ENCODE data around the gene METTL1. TPM values are rescaled to one million over a fixed set of nuclear protein-coding genes. Genes with fewer than 3 reads are reported as not detected.

The METTL1 gene
- total and polyA plus RNA-seq, 2 donors (not counting 1 experiment from before 2014, with no cell fraction given), result 9.1 to 9.2 TPM

GRCh38 chr12:57772429-57773322, 771 bp upstream of the METTL1 start, which contains the start of gene EEF1AKMT3:
TSS of gene EEF1AKMT3 (plus strand) at chr12:57772614. CDS start at chr12:57772725, 111 bp downstream.
- peaks cover 0 to 1% (median under 1%) of the 10 kb centered on the region in 4 experiments for H3K27me3 ChIP-seq (replicated peaks in 1 of 4; ENCODE audit: control extremely low read depth in 1 of 4, control insufficient read depth in 3 of 4, insufficient read depth in 4 of 4, low read length in 3 of 4)
- peak within 1 kb of the TSS; percentile 96 for H3K4me3 Mint-ChIP-seq
- H3K9me3 ChIP-seq (ENCODE audit: control extremely low read depth in 1 of 3, control insufficient read depth in 2 of 3, insufficient read depth in 1 of 3, low read length in 2 of 3), result no peaks in the 10 kb centered on the region
- ChIA-PET CTCF (interaction anchor here (0.6 to 1.8 kb wide), 6 partner anchors 11 to 131 kb away, joined by 3 to 9 read pairs (median 4); partner anchors contain the start of gene TSFM), POLR2A (interaction anchor here (0.7 to 1.3 kb wide), 3 partner anchors 14 to 1737 kb away, joined by 3 to 5 read pairs (median 3); no protein-coding TSS in a partner anchor)
- H3K4me3 ChIP-seq (ENCODE audit: control extremely low read depth in 1 of 5, extremely low read depth in 1 of 5, insufficient read depth in 1 of 5, low read depth in 2 of 5, low read length in 4 of 5), result peak within 1 kb of the TSS; percentile 70 to 96 (median 91)
- intact Hi-C loops (cut with micrococcal nuclease), result loop anchor here (1.0 kb wide), 3 partner anchors 10 to 75 kb away; partner anchors contain the start of genes CDK4 and TSFM
- no peaks in the 10 kb centered on the region for H3K36me3 ChIP-seq (replicated peaks in 1 of 2; ENCODE audit: control extremely low read depth in 1 of 2, control insufficient read depth in 1 of 2, extremely low read depth in 1 of 2, insufficient read depth in 2 of 2, low read length in 1 of 2)
- ATAC-seq (ENCODE audit: low read depth) (peak; percentile 18), DNase-seq (no peak)
- H3K4me2 ChIP-seq (replicated peaks; ENCODE audit: low read depth, low read length, poor library complexity, severe bottlenecking), result peak within 1 kb of the TSS; percentile 94
- H3K27ac Mint-ChIP-seq, result peak within 1 kb of the TSS; percentile 91
- peaks cover 10 to 20% of the 10 kb centered on the region in 2 donors for H3K4me1 ChIP-seq (ENCODE audit: control insufficient read depth in 2 of 2, insufficient read depth in 2 of 2, low read length in 2 of 2)
- peaks cover 14% of the 10 kb centered on the region for H3K4me1 Mint-ChIP-seq
- H4K20me1 ChIP-seq (ENCODE audit: control insufficient read depth, insufficient read depth, low read length, poor library complexity, severe bottlenecking), result no peaks in the 10 kb centered on the region
- peak within 1 kb of the TSS; percentile 59 to 81 for H3K27ac ChIP-seq (ENCODE audit: low read length in 2 of 2)
- no peaks in the 10 kb centered on the region for H3K79me2 ChIP-seq (ENCODE audit: control insufficient read depth, insufficient read depth, low read length)
- peak within 1 kb of the TSS; percentile 93 for H3K9ac ChIP-seq (ENCODE audit: low read length)
- TF ChIP-seq CTCF (IDR thresholded peaks at IDR 0.05) (no peak), EZH2 (IDR thresholded peaks at IDR 0.05; ENCODE audit: borderline replicate concordance, insufficient read depth, low read depth, low read length, poor library complexity, severe bottlenecking) (no peak)
- peak within 1 kb of the TSS; percentile 83 for H2AFZ ChIP-seq (ENCODE audit: insufficient read depth, low read depth, low read length, poor library complexity, severe bottlenecking)
- H3K27me3 Mint-ChIP-seq, result no peaks in the 10 kb centered on the region
- 6% methylated on average over 64 of the region's 67 CpGs for WGBS (ENCODE audit: insufficient coverage)
- no peaks in the 10 kb centered on the region for H3K9me3 Mint-ChIP-seq (ENCODE audit: insufficient read depth)
